ENCODE measurements around the gene NAV2.

The NAV2 gene

GRCh38 chr11:19676475-19677380 is 35.9 kb upstream of the NAV2 start:
- Histone ChIP-seq H3K27ac (no peak overlapping the region), H3K4me1 (ENCODE audit: control insufficient read depth in 1 of 2, insufficient read depth in 1 of 2, low read depth in 1 of 2, low read length in 1 of 2) (no peaks in the 10 kb centered on the region), H3K4me3 (ENCODE audit: low read depth in 1 of 2, low read length in 1 of 2) (no peak overlapping the region)

GRCh38 chr11:19677381-19678080 is 35.1 kb upstream of the NAV2 start:
- H3K4me3 ChIP-seq (ENCODE audit: low read depth in 1 of 2, low read length in 1 of 2): no peak overlapping the region
- no peaks in the 10 kb centered on the region for H3K4me1 ChIP-seq (ENCODE audit: control insufficient read depth in 1 of 2, insufficient read depth in 1 of 2, low read depth in 1 of 2, low read length in 1 of 2)
- H3K36me3 ChIP-seq: no peaks in the 10 kb centered on the region
- no peak for TF ChIP-seq CTCF (IDR thresholded peaks at IDR 0.05)
- no peak overlapping the region for H3K27ac ChIP-seq
- no peaks in the 10 kb centered on the region for H3K27me3 ChIP-seq
- H3K9me3 ChIP-seq: no peaks in the 10 kb centered on the region

More at GRCh38 chr11:19676475-19677380, 35.9 kb upstream of the NAV2 start:
- H3K27me3 ChIP-seq: no peaks in the 10 kb centered on the region
- TF ChIP-seq CTCF (IDR thresholded peaks at IDR 0.05): no peak
- H3K9me3 ChIP-seq: no peaks in the 10 kb centered on the region
- no peaks in the 10 kb centered on the region for H3K36me3 ChIP-seq

GRCh38 chr11:19679952-19680828 is 32.4 kb upstream of the NAV2 start:
- no peak overlapping the region for H3K4me3 ChIP-seq (ENCODE audit: low read depth in 1 of 2, low read length in 1 of 2)
- H3K27ac ChIP-seq: no peak overlapping the region
- H3K4me1 ChIP-seq (ENCODE audit: control insufficient read depth in 1 of 2, insufficient read depth in 1 of 2, low read depth in 1 of 2, low read length in 1 of 2): no peaks in the 10 kb centered on the region
- H3K27me3 ChIP-seq: no peaks in the 10 kb centered on the region
- no peaks in the 10 kb centered on the region for H3K36me3 ChIP-seq
- H3K9me3 ChIP-seq: no peaks in the 10 kb centered on the region
- TF ChIP-seq CTCF (IDR thresholded peaks at IDR 0.05): no peak

- no peaks in the 10 kb centered on the region for H3K4me1 ChIP-seq (ENCODE audit: control insufficient read depth in 1 of 2, insufficient read depth in 1 of 2, low read depth in 1 of 2, low read length in 1 of 2)
- H3K9me3 ChIP-seq: no peaks in the 10 kb centered on the region
- H3K36me3 ChIP-seq: no peaks in the 10 kb centered on the region
- TF ChIP-seq CTCF (IDR thresholded peaks at IDR 0.05): no peak
- no peaks in the 10 kb centered on the region for H3K27me3 ChIP-seq
- no peak overlapping the region for H3K27ac ChIP-seq
- H3K4me3 ChIP-seq (ENCODE audit: low read depth in 1 of 2, low read length in 1 of 2): no peak overlapping the region
Observed at GRCh38 chr11:19680829-19681368, 31.7 kb upstream of the NAV2 start.

- Histone ChIP-seq H3K27ac (no peak overlapping the region), H3K36me3 (no peaks in the 10 kb centered on the region), H3K4me3 (ENCODE audit: low read depth in 1 of 2, low read length in 1 of 2) (no peak overlapping the region), H3K9me3 (no peaks in the 10 kb centered on the region), H3K27me3 (peaks cover 3% of the 10 kb centered on the region), H3K4me1 (ENCODE audit: control insufficient read depth in 1 of 2, insufficient read depth in 1 of 2, low read depth in 1 of 2, low read length in 1 of 2) (no peaks in the 10 kb centered on the region)
- TF ChIP-seq CTCF (IDR thresholded peaks at IDR 0.05): no peak
Observed at GRCh38 chr11:19683141-19683805, 29.4 kb upstream of the NAV2 start.

Measured in neutrophil (primary cell).